H1 (cell line): ENCODE results near the gene SERPINE2. TPM values are rescaled to one million over a fixed set of nuclear protein-coding genes. Genes with fewer than 3 reads are reported as not detected.

Experiments used
- CTCF ChIA-PET: fragments of 300-600 bp; sonication (Branson Sonifier 250); formaldehyde crosslinking; loops from one replicate; lab custom pipeline; 2021; ENCODE audit not compliant: partially characterized antibody; lab: Charles Lee
- POLR2A ChIA-PET: fragments of 300-600 bp; sonication (Branson Sonifier 250); formaldehyde crosslinking; loops from one replicate; lab custom pipeline; 2021; ENCODE audit warnings: inconsistent platforms; ENCODE audit not compliant: partially characterized antibody; lab: Charles Lee
- DNase-seq, 2 experiments: peaks; one replicate each; pipeline versions ENCODE4 v3.0.0 to v3.0.0-alpha.2; 2010 to 2022; ENCODE audit warnings: low spot score in 2 of 2, low read depth in 1 of 2, mixed read lengths in 1 of 2
- FAIRE-seq: peaks from 2 replicates; lab custom pipeline; 2011; peaks lifted over from hg19 to GRCh38; lab: Jason Lieb, UNC
- H2AFZ ChIP-seq: 2 replicates; pipeline ENCODE4 v1.8.1; 2012; ENCODE audit warnings: low read length, inconsistent platforms
- H2AK5ac ChIP-seq: 2 replicates; pipeline ENCODE4 v1.6.1; 2013; ENCODE audit warnings: low read depth, low read length
- H2BK120ac ChIP-seq: replicated peaks from 2 replicates; pipeline ENCODE3; 2013; ENCODE audit warnings: low read depth, low read length, inconsistent platforms
- H2BK12ac ChIP-seq: 2 replicates; pipeline ENCODE4 v1.6.1; 2013; ENCODE audit warnings: low read depth, low read length
- H2BK15ac ChIP-seq: 2 replicates; pipeline ENCODE4 v1.6.1; 2013; ENCODE audit warnings: low read length
- H2BK20ac ChIP-seq: 2 replicates; pipeline ENCODE4 v1.6.1; 2013; ENCODE audit warnings: low read length
- H2BK5ac ChIP-seq: 2 replicates; pipeline ENCODE4 v1.6.1; 2013; ENCODE audit warnings: low read depth, low read length
- H3K14ac ChIP-seq: 2 replicates; pipeline ENCODE4 v1.6.1; 2013; ENCODE audit warnings: inconsistent platforms; ENCODE audit not compliant: insufficient read length
- H3K18ac ChIP-seq: 2 replicates; pipeline ENCODE4 v1.6.1; 2013; ENCODE audit warnings: low read length; ENCODE audit errors: extremely low read depth
- H3K23ac ChIP-seq: 2 replicates; pipeline ENCODE4 v1.6.1; 2013; ENCODE audit warnings: inconsistent platforms; ENCODE audit not compliant: insufficient read length
- H3K23me2 ChIP-seq: 2 replicates; pipeline ENCODE4 v1.6.1; 2013; ENCODE audit warnings: low read depth, low read length
- H3K27ac ChIP-seq: 2 replicates; pipeline ENCODE4 v1.6.1; 2011; ENCODE audit warnings: low read depth, low read length, inconsistent platforms
- H3K27me3 ChIP-seq, 4 experiments: replicated peaks in 1 of 4; 1 replicate in 1 of 4; 2 replicates in 3 of 4; pipeline versions ENCODE4 v1.6.1 to v1.8.1; 2011 to 2013; ENCODE audit warnings: low read length in 3 of 4, mild to moderate bottlenecking in 3 of 4, inconsistent platforms in 2 of 4, mixed read lengths in 2 of 4, moderate library complexity in 1 of 4; ENCODE audit not compliant: control insufficient read depth in 3 of 4, insufficient read depth in 3 of 4; ENCODE audit errors: extremely low read depth in 1 of 4
- H3K36me3 ChIP-seq, 4 experiments: 2 replicates each; pipeline versions ENCODE4 v1.6.1 to v1.8.1; 2011 to 2013; ENCODE audit warnings: mild to moderate bottlenecking in 4 of 4, low read length in 3 of 4, moderate library complexity in 2 of 4, control low read depth in 1 of 4, inconsistent platforms in 1 of 4; ENCODE audit not compliant: insufficient read depth in 4 of 4, control insufficient read depth in 2 of 4
- H3K4ac ChIP-seq: replicated peaks from 2 replicates; pipeline ENCODE3; 2013; ENCODE audit warnings: low read length, low read depth, mixed read lengths, inconsistent platforms; ENCODE audit not compliant: insufficient read length
- H3K4me1 ChIP-seq, 4 experiments: replicated peaks in 1 of 4; 1 replicate in 1 of 4; 2 replicates in 3 of 4; pipeline versions ENCODE4 v1.6.1 to v1.8.1; 2011 to 2013; ENCODE audit warnings: low read length in 3 of 4, inconsistent platforms in 2 of 4, mixed read lengths in 1 of 4; ENCODE audit not compliant: insufficient read depth in 4 of 4, control insufficient read depth in 3 of 4
- H3K4me2 ChIP-seq, 2 experiments: 2 replicates each; pipeline versions ENCODE4 v1.6.1 to v1.8.1; 2011 to 2013; ENCODE audit warnings: low read depth in 2 of 2, low read length in 2 of 2, control low read depth in 1 of 2, inconsistent platforms in 1 of 2, mild to moderate bottlenecking in 1 of 2; ENCODE audit not compliant: insufficient read depth in 1 of 2
- H3K4me3 ChIP-seq, 4 experiments: fragments of 200-600, 300-600 bp in 1 of 4; sonication (generic), shearing (Covaris generic), sonication (Bioruptor Twin) in 1 of 4; 2 replicates each; pipeline versions ENCODE4 v1.5.1 to v1.8.1; 2011 to 2016; ENCODE audit warnings: low read length in 4 of 4, low read depth in 3 of 4, control low read depth in 2 of 4, inconsistent platforms in 2 of 4, mild to moderate bottlenecking in 2 of 4, mixed read lengths in 1 of 4, moderate library complexity in 1 of 4; ENCODE audit not compliant: insufficient read depth in 2 of 4; ENCODE audit errors: extremely low read depth in 1 of 4
- H3K56ac ChIP-seq: replicated peaks from 2 replicates; pipeline ENCODE3; 2013; ENCODE audit warnings: low read depth, mild to moderate bottlenecking, mixed read lengths, low read length, inconsistent platforms; ENCODE audit not compliant: insufficient read length
- H3K79me1 ChIP-seq: 2 replicates; pipeline ENCODE4 v1.6.1; 2013; ENCODE audit warnings: low read depth, low read length, control low read depth
- H3K79me2 ChIP-seq, 2 experiments: 2 replicates each; pipeline versions ENCODE4 v1.6.1 to v1.8.1; 2012 to 2013; ENCODE audit warnings: low read length in 2 of 2, mild to moderate bottlenecking in 2 of 2, inconsistent platforms in 1 of 2; ENCODE audit not compliant: insufficient read depth in 2 of 2, control insufficient read depth in 1 of 2
- H3K9ac ChIP-seq, 4 experiments: replicated peaks in 1 of 4; 1 replicate in 1 of 4; 2 replicates in 3 of 4; pipeline versions ENCODE4 v1.6.1 to v1.8.1; 2011 to 2013; ENCODE audit warnings: low read depth in 3 of 4, low read length in 3 of 4, control low read depth in 2 of 4, mild to moderate bottlenecking in 2 of 4, moderate library complexity in 2 of 4, inconsistent platforms in 1 of 4; ENCODE audit errors: extremely low read depth in 1 of 4
- H3K9me3 ChIP-seq, 2 experiments: 2 replicates each; pipeline versions ENCODE4 v1.6.1 to v1.8.1; 2012 to 2013; ENCODE audit warnings: mild to moderate bottlenecking in 2 of 2, moderate library complexity in 2 of 2, control low read depth in 1 of 2, inconsistent platforms in 1 of 2, low read depth in 1 of 2, low read length in 1 of 2, mixed read lengths in 1 of 2; ENCODE audit not compliant: insufficient read depth in 2 of 2
- H4K20me1 ChIP-seq, 2 experiments: replicated peaks in 1 of 2; 2 replicates each; pipeline versions ENCODE3 to v1.8.1; 2011 to 2013; ENCODE audit warnings: inconsistent platforms in 2 of 2, low read length in 2 of 2, mild to moderate bottlenecking in 1 of 2; ENCODE audit not compliant: insufficient read depth in 2 of 2, control insufficient read depth in 1 of 2
- H4K5ac ChIP-seq: 2 replicates; pipeline ENCODE4 v1.6.1; 2013; ENCODE audit warnings: low read length, low read depth, mixed read lengths, inconsistent platforms; ENCODE audit not compliant: insufficient read length
- H4K8ac ChIP-seq: 2 replicates; pipeline ENCODE4 v1.8.0; 2013; ENCODE audit warnings: mild to moderate bottlenecking, moderate library complexity, low read length, inconsistent platforms; ENCODE audit not compliant: insufficient read depth; ENCODE audit errors: extremely low read depth
- H4K91ac ChIP-seq: replicated peaks from 2 replicates; pipeline ENCODE3; 2013; ENCODE audit warnings: low read length, mixed read lengths, inconsistent platforms; ENCODE audit not compliant: insufficient read length
- BCL11A ChIP-seq, 2 experiments: IDR thresholded peaks; one replicate each; pipeline ENCODE4 v1.6.1; 2011; ENCODE audit warnings: low read depth in 2 of 2, low read length in 2 of 2, mild to moderate bottlenecking in 2 of 2
- BRCA1 ChIP-seq: IDR thresholded peaks from 2 replicates; pipeline ENCODE4 v1.6.1; 2012; ENCODE audit warnings: low read depth, low read length, improper control_type of control experiment
- CHD1 ChIP-seq: IDR thresholded peaks from 2 replicates; pipeline ENCODE4 v1.6.1; 2012; ENCODE audit warnings: low read depth, low read length, improper control_type of control experiment
- EGR1 ChIP-seq: IDR thresholded peaks from 2 replicates; pipeline ENCODE4 v1.6.1; 2011; ENCODE audit warnings: low read depth, low read length, borderline replicate concordance
- EP300 ChIP-seq, 2 experiments: IDR thresholded peaks; 1 replicate in 1 of 2; 2 replicates in 1 of 2; pipeline ENCODE4 v1.6.1; 2011 to 2012; ENCODE audit warnings: low read depth in 2 of 2, low read length in 2 of 2, mild to moderate bottlenecking in 2 of 2, borderline replicate concordance in 1 of 2, inconsistent platforms in 1 of 2, moderate library complexity in 1 of 2
- JUND ChIP-seq: IDR thresholded peaks from 2 replicates; pipeline ENCODE4 v1.6.1; 2011; ENCODE audit warnings: mild to moderate bottlenecking, improper control_type of control experiment, low read length
- KDM1A ChIP-seq: fragments of 200-600, 300-600 bp; sonication (generic); IDR thresholded peaks from 2 replicates; pipeline ENCODE4 v1.7.1; 2016; ENCODE audit warnings: mild to moderate bottlenecking, low read length, borderline replicate concordance
- MAFK ChIP-seq: IDR thresholded peaks from 2 replicates; pipeline ENCODE4 v1.6.1; 2012; ENCODE audit warnings: low read depth, mild to moderate bottlenecking, improper control_type of control experiment, low read length
- NRF1 ChIP-seq: IDR thresholded peaks from 2 replicates; pipeline ENCODE4 v1.6.1; 2011; ENCODE audit warnings: mild to moderate bottlenecking, low read depth, low read length, improper control_type of control experiment
- PHF8 ChIP-seq: fragments of 200-600 bp; sonication (generic); conservative IDR thresholded peaks from 2 replicates; pipeline ENCODE4 v1.7.1; 2012; ENCODE audit warnings: low read depth, mild to moderate bottlenecking, inconsistent platforms, low read length, moderate library complexity
- RNF2 ChIP-seq: fragments of 200-900, 300-1000 bp; sonication (generic); IDR thresholded peaks from 2 replicates; pipeline ENCODE4 v1.7.1; 2016; ENCODE audit warnings: borderline replicate concordance, low read depth, mild to moderate bottlenecking, antibody characterized with exemption, low read length; ENCODE audit not compliant: poor library complexity, severe bottlenecking; ENCODE audit errors: missing control alignments
- SIN3A ChIP-seq, 2 experiments: IDR thresholded peaks in 1 of 2; conservative IDR thresholded peaks in 1 of 2; 2 replicates each; pipeline ENCODE4 v1.6.1; 2011 to 2012; ENCODE audit warnings: low read length in 2 of 2, improper control_type of control experiment in 1 of 2, low read depth in 1 of 2, mild to moderate bottlenecking in 1 of 2
- SRF ChIP-seq: IDR thresholded peaks from 2 replicates; pipeline ENCODE4 v1.6.1; 2011; ENCODE audit warnings: mild to moderate bottlenecking, low read depth, low read length, moderate library complexity
- WGBS, 2 experiments: shearing (Covaris generic) in 1 of 2; methylation state at CpG; one replicate each; pipeline versions ENCODE4 v1.1.6 to v1.1.7; 2013 to 2015; ENCODE audit warnings: low lambda C conversion rate in 2 of 2, mixed read lengths in 2 of 2, inconsistent platforms in 1 of 2, low coverage in 1 of 2, missing lambda C conversion rate in 1 of 2; ENCODE audit not compliant: insufficient replicate concordance in 2 of 2, insufficient coverage in 1 of 2, insufficient read length in 1 of 2; ENCODE audit errors: extremely low coverage in 1 of 2, missing lambda C conversion rate in 1 of 2; 5-methylcytosine and 5-hydroxymethylcytosine counted together
- polyA plus RNA-seq, 7 experiments: library from polyadenylated mRNA; depleted of rRNA in 3 of 7; stranded (reverse) in 5 of 7; unstranded in 2 of 7; fragments of >200 nt in 5 of 7; fragments of 200-250 nt in 2 of 7; gene quantifications; 1 replicate in 5 of 7; 2 replicates in 1 of 7; 4 replicates in 1 of 7; pipeline versions ENCODE4 v1.2.1 to v1.2.3, GENCODE V29; 2011 to 2013; ENCODE audit warnings: missing spikeins in 2 of 7, mixed read lengths in 2 of 7
- total RNA-seq: library from RNA; stranded (reverse); fragmentation: NEBNext Ultra II Directional; extraction: Animal tissue kit (Norgen Biotek cat#: 25700); gene quantifications from 2 replicates; pipeline ENCODE4 v1.2.1, GENCODE V29; 2021

SERPINE2 gene
- total and polyA plus RNA-seq, 2 of the 8 experiments (the other 6 are each of a cell fraction or from before 2014, with no cell fraction given) = 26.2 to 76.0 TPM

DNA sequence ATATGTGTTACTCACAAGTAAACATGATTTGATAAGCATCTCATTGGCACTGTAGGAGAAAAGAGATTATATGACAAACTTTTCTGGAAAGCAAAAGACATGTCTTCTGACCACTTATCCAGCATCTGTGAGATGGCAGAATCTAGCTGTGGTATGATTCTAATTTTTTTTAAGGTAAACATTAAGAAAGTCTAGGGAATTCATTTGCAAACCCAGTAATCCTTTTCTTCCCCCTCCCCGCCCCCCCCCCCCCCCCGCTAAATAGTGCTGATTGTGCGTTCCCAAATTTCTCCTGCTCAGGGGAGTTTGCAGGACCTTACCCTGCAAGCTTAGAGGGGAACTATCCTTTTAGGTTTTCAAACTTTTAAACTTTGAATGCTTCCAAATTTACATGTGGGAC, 69.8 kb downstream of the SERPINE2 start:
- no peak overlapping the region for H2AFZ ChIP-seq
- no peaks in the 10 kb centered on the region for H3K23me2 ChIP-seq
- no peak overlapping the region for H3K9ac ChIP-seq
- no peak overlapping the region for H4K5ac ChIP-seq
- no peak overlapping the region for H3K14ac ChIP-seq
- H3K9me3 ChIP-seq = no peaks in the 10 kb centered on the region
- H2BK15ac ChIP-seq = no peak overlapping the region
- H3K27ac ChIP-seq = no peak overlapping the region
- H4K91ac ChIP-seq = no peak overlapping the region
- FAIRE-seq (no peak), DNase-seq (no peak)
- H3K4me1 ChIP-seq = no peaks in the 10 kb centered on the region
- WGBS, 2 experiments = no CpG with 5 or more reads among the region's 3 CpGs
- no peak overlapping the region for H3K4me2 ChIP-seq
- H2BK120ac ChIP-seq = no peak overlapping the region
- ChIA-PET CTCF (interaction anchor here (0.8 to 18.2 kb wide), 30 partner anchors 8 to 1018 kb away, joined by 3 to 282 read pairs (median 6); partner anchors contain the start of gene MRPL44), POLR2A (interaction anchor here (1.6 to 2.0 kb wide), 2 partner anchors 8 to 12 kb away, joined by 9 to 18 read pairs; partner anchors contain the start of gene MRPL44)
- no peak overlapping the region for H3K56ac ChIP-seq
- H3K27me3 ChIP-seq = no peaks in the 10 kb centered on the region
- no peak overlapping the region for H4K8ac ChIP-seq
- H3K36me3 ChIP-seq = peaks cover 0 to 36% (median 9%) of the 10 kb centered on the region in 4 experiments; a peak in 6 of 8 replicates
- H3K79me2 ChIP-seq = peaks cover 0 to 10% of the 10 kb centered on the region in 2 experiments; a peak in 2 of 4 replicates
- H4K20me1 ChIP-seq = no peaks in the 10 kb centered on the region
- no peak overlapping the region for H3K18ac ChIP-seq
- no peak overlapping the region for H3K4ac ChIP-seq
- H3K4me3 ChIP-seq = no peak overlapping the region
- no peak overlapping the region for H2BK20ac ChIP-seq
- H3K23ac ChIP-seq = no peak overlapping the region
- H3K79me1 ChIP-seq = no peaks in the 10 kb centered on the region
- no peak overlapping the region for H2BK12ac ChIP-seq
- H2BK5ac ChIP-seq = no peak overlapping the region
- H2AK5ac ChIP-seq = no peak overlapping the region
- no peak for TF ChIP-seq RNF2
- TF ChIP-seq CHD1 = no peak
- no peak for TF ChIP-seq SRF
- TF ChIP-seq PHF8 = no peak
- TF ChIP-seq NRF1 = no peak
- no peak for TF ChIP-seq EGR1
- no peak for TF ChIP-seq SIN3A (conservative IDR thresholded peaks at IDR 0.05 in 1 of 2, IDR thresholded peaks at IDR 0.05 in 1 of 2; ENCODE audit: low read depth in 1 of 2, low read length in 2 of 2)
- TF ChIP-seq JUND = no peak
- TF ChIP-seq MAFK = no peak
- TF ChIP-seq BRCA1 = no peak
- no peak for TF ChIP-seq BCL11A (IDR thresholded peaks at IDR 0.05; ENCODE audit: low read depth in 2 of 2, low read length in 2 of 2)
- TF ChIP-seq EP300 (IDR thresholded peaks at IDR 0.05; ENCODE audit: borderline replicate concordance in 1 of 2, low read depth in 2 of 2, low read length in 2 of 2) = no peak
- TF ChIP-seq KDM1A = no peak
